OCI-LY7 (cell line): ENCODE data around the gene NXPH1. TPM values are rescaled to one million over a fixed set of nuclear protein-coding genes. Genes with fewer than 3 reads are reported as not detected.

Experiments
- BruUV-seq: library from RNA; stranded (reverse); fragments of 400-500 nt; replicated peaks from 2 replicates; lab custom pipeline; 2021; lab: Mats Ljungman, UMichigan
- CTCF ChIA-PET: fragments of 300-600 bp; sonication (Branson Sonifier 250); formaldehyde crosslinking; loops from one replicate; lab custom pipeline; 2022; ENCODE audit warnings: antibody characterized with exemption; ENCODE audit not compliant: unreplicated experiment; lab: Charles Lee
- POLR2A ChIA-PET: fragments of 300-600 bp; sonication (Branson Sonifier 250); formaldehyde crosslinking; loops from one replicate; lab custom pipeline; 2022; ENCODE audit warnings: antibody characterized with exemption; lab: Charles Lee
- DNase-seq: peaks from one replicate; pipeline ENCODE4 v3.0.0-alpha.2; 2015; ENCODE audit warnings: low spot score
- H2AFZ ChIP-seq: fragments of 200-600 bp; sonication (generic), shearing (Covaris generic); 2 replicates; pipeline ENCODE4 v1.6.1; 2014; ENCODE audit warnings: mild to moderate bottlenecking, antibody characterized with exemption, low read length, moderate library complexity
- H3K27ac ChIP-seq: fragments of 200-600 bp; sonication (generic); 2 replicates; pipeline ENCODE4 v1.5.1; 2014; ENCODE audit warnings: mixed run types, low read depth, mild to moderate bottlenecking, moderate library complexity, low read length, inconsistent platforms; ENCODE audit not compliant: poor library complexity, severe bottlenecking
- H3K36me3 ChIP-seq: fragments of 200-600 bp; sonication (generic); 2 replicates; pipeline ENCODE4 v1.6.1; 2014; ENCODE audit warnings: mild to moderate bottlenecking, antibody characterized with exemption, low read length, moderate library complexity, mixed read lengths; ENCODE audit not compliant: insufficient read depth
- H3K4me1 ChIP-seq: fragments of 200-600 bp; sonication (generic); 2 replicates; pipeline ENCODE4 v1.5.1; 2014; ENCODE audit warnings: mild to moderate bottlenecking, low read length; ENCODE audit not compliant: insufficient read depth, poor library complexity, severe bottlenecking
- H3K4me2 ChIP-seq: fragments of 200-600 bp; sonication (generic); 2 replicates; pipeline ENCODE4 v1.6.1; 2014; ENCODE audit warnings: mild to moderate bottlenecking, low read length
- H3K4me3 ChIP-seq: fragments of 200-600 bp; sonication (generic); 2 replicates; pipeline ENCODE4 v1.5.1; 2014; ENCODE audit warnings: mild to moderate bottlenecking, low read depth, low read length; ENCODE audit not compliant: poor library complexity, severe bottlenecking
- H3K79me2 ChIP-seq: fragments of 200-600 bp; sonication (generic); 2 replicates; pipeline ENCODE4 v1.6.1; 2016; ENCODE audit warnings: low read depth, mild to moderate bottlenecking, low read length, moderate library complexity, mixed read lengths; ENCODE audit not compliant: insufficient read depth
- H3K9me2 ChIP-seq: fragments of 200-600 bp; sonication (generic); 2 replicates; pipeline ENCODE4 v1.6.1; 2016; ENCODE audit warnings: mild to moderate bottlenecking, low read length, mixed read lengths; ENCODE audit not compliant: insufficient read depth
- H3K9me3 ChIP-seq: fragments of 200-600 bp; sonication (generic); 2 replicates; pipeline ENCODE4 v1.6.1; 2014; ENCODE audit warnings: mild to moderate bottlenecking, mixed run types, low read length, mixed read lengths
- H4K20me1 ChIP-seq: fragments of 200-600 bp; sonication (generic); 2 replicates; pipeline ENCODE4 v1.6.1; 2014; ENCODE audit warnings: mild to moderate bottlenecking, antibody characterized with exemption, low read length, moderate library complexity, mixed read lengths; ENCODE audit not compliant: insufficient read depth
- CTCF ChIP-seq: fragments of 200-600 bp; sonication (generic); conservative IDR thresholded peaks from 2 replicates; pipeline ENCODE4 v1.5.1; 2014; ENCODE audit warnings: mild to moderate bottlenecking, antibody characterized with exemption, low read length, moderate library complexity, mixed read lengths
- EZH2phosphoT487 ChIP-seq: fragments of 200-600 bp; sonication (generic); IDR thresholded peaks from 2 replicates; pipeline ENCODE4 v1.6.1; 2018; ENCODE audit warnings: low read depth, borderline replicate concordance, mild to moderate bottlenecking, mixed run types, antibody characterized with exemption, low read length, moderate library complexity, mixed read lengths
- intact Hi-C: fragments of 100-400 bp; cut with micrococcal nuclease; formaldehyde crosslinking; loops from one replicate; pipeline ENCODE4 v1.10.0; 2022; ENCODE audit not compliant: unreplicated experiment
- total RNA-seq, 2 experiments: library from RNA; depleted of rRNA in 1 of 2; stranded (reverse); fragments of >200 nt in 1 of 2; shearing (Covaris generic) in 1 of 2; gene quantifications; 2 replicates each; pipeline ENCODE4 v1.2.3, GENCODE V29; 2014 to 2022

NXPH1 gene
- total RNA-seq, 2 experiments from 2014 or later, result not detected

- no peak for DNase-seq
- intact Hi-C loops, result loop anchor here (10.0 kb wide), 1 partner anchor 1992 kb away; no protein-coding TSS in a partner anchor
- ChIA-PET POLR2A (no interaction called here), CTCF (no interaction called here)
- Histone ChIP-seq H3K4me1 (no peaks in the 10 kb centered on the region), H3K36me3 (no peaks in the 10 kb centered on the region), H3K9me3 (no peaks in the 10 kb centered on the region), H3K27ac (no peak overlapping the region), H3K79me2 (no peaks in the 10 kb centered on the region), H3K4me2 (no peak overlapping the region), H4K20me1 (no peaks in the 10 kb centered on the region), H3K4me3 (no peak overlapping the region), H2AFZ (no peak overlapping the region), H3K9me2 (no peaks in the 10 kb centered on the region)
- TF ChIP-seq EZH2phosphoT487 (no peak), CTCF (no peak)
- BruUV-seq, result no TSS peak
These were observed 10.4 kb upstream of the NXPH1 start for GRCh38 chr7:8423057-8423456.

- H4K20me1 ChIP-seq, result no peaks in the 10 kb centered on the region
- no peak overlapping the region for H3K4me3 ChIP-seq
- no TSS peak for BruUV-seq
- ChIA-PET CTCF (no interaction called here), POLR2A (interaction anchor here (0.6 kb wide), 1 partner anchor 1036 kb away, joined by 5 read pairs; no protein-coding TSS in a partner anchor)
- DNase-seq, result no peak
- no peaks in the 10 kb centered on the region for H3K79me2 ChIP-seq
- no peak overlapping the region for H3K4me2 ChIP-seq
- intact Hi-C loops, result loop anchor here (10.0 kb wide), 1 partner anchor 1990 kb away; no protein-coding TSS in a partner anchor
- TF ChIP-seq CTCF (no peak), EZH2phosphoT487 (no peak)
- no peaks in the 10 kb centered on the region for H3K36me3 ChIP-seq
- H2AFZ ChIP-seq, result no peak overlapping the region
- no peak overlapping the region for H3K27ac ChIP-seq
- H3K9me2 ChIP-seq, result no peaks in the 10 kb centered on the region
- no peaks in the 10 kb centered on the region for H3K9me3 ChIP-seq
- H3K4me1 ChIP-seq, result no peaks in the 10 kb centered on the region
These were observed 8.2 kb upstream of the NXPH1 start for GRCh38 chr7:8425223-8425622.

GRCh38 chr7:8430643-8431042 is 2.8 kb upstream of the NXPH1 start:
- Histone ChIP-seq H3K79me2 (no peaks in the 10 kb centered on the region), H3K4me3 (no peak overlapping the region), H3K4me2 (no peak overlapping the region), H3K9me2 (no peaks in the 10 kb centered on the region), H3K4me1 (no peaks in the 10 kb centered on the region), H4K20me1 (no peaks in the 10 kb centered on the region), H2AFZ (no peak overlapping the region), H3K27ac (no peak overlapping the region), H3K9me3 (no peaks in the 10 kb centered on the region), H3K36me3 (no peaks in the 10 kb centered on the region)
- DNase-seq, result no peak
- TF ChIP-seq CTCF (no peak), EZH2phosphoT487 (no peak)
- intact Hi-C loops, result no loop called here
- POLR2A ChIA-PET, result no interaction called here
- BruUV-seq, result no TSS peak
- CTCF ChIA-PET, result no interaction called here
